Ascending aorta (tissue), 2 donors: ENCODE measurements around the gene ETFRF1. TPM values are rescaled to one million over a fixed set of nuclear protein-coding genes. Genes with fewer than 3 reads are reported as not detected.

Experiments used
- DNase-seq, 2 donors: peaks; one replicate each; pipeline ENCODE4 v3.0.0-alpha.2; 2019; ENCODE audit warnings: low spot score in 2 of 2
- H3K27ac ChIP-seq, 2 donors: fragments of 200-600 bp; sonication (generic); one replicate each; pipeline ENCODE4 v1.5.1; 2016 to 2017; ENCODE audit warnings: mild to moderate bottlenecking in 1 of 2
- H3K27me3 ChIP-seq: fragments of 200-600 bp; sonication (generic); one replicate; pipeline ENCODE4 v1.5.1; 2017
- H3K36me3 ChIP-seq, 2 donors: fragments of 200-600 bp; sonication (generic); one replicate each; pipeline ENCODE4 v1.5.1; 2016
- H3K4me1 ChIP-seq, 2 donors: fragments of 200-600 bp; sonication (generic); one replicate each; pipeline ENCODE4 v1.5.1; 2016 to 2017; ENCODE audit warnings: mild to moderate bottlenecking in 1 of 2
- H3K4me3 ChIP-seq, 2 donors: fragments of 200-600 bp; sonication (generic); one replicate each; pipeline ENCODE4 v1.5.1; 2016 to 2017; ENCODE audit warnings: mild to moderate bottlenecking in 1 of 2
- H3K9me3 ChIP-seq, 2 donors: fragments of 200-600 bp; sonication (generic); one replicate each; pipeline ENCODE4 v1.5.1; 2016
- intact Hi-C: fragments of 100-400 bp; cut with DNase I; formaldehyde crosslinking; loops from one replicate; pipeline ENCODE4 v1.15.1; 2023
- total RNA-seq: library from RNA; depleted of rRNA; stranded (reverse); fragments of >200 nt; gene quantifications from one replicate; pipeline ENCODE4 v1.1.0, GENCODE V29; 2016
- TF ChIP-seq, protein P1 (sequence below), 3 experiments: fragments of 200-600 bp in 2 of 3; fragments of 450-650 bp in 1 of 3; sonication (generic) in 2 of 3; IDR thresholded peaks; one replicate each; pipeline ENCODE4 v1.5.1; 2016 to 2019; ENCODE audit warnings: antibody characterized with exemption in 3 of 3, mild to moderate bottlenecking in 1 of 3, moderate library complexity in 1 of 3

The ETFRF1 gene
- total RNA-seq, 1 donor from 2014 or later = 0.85 TPM

GRCh38 chr12:25253371-25254068 is 58.5 kb downstream of the ETFRF1 start:
- intact Hi-C loops = loop anchor here (5.0 to 10.0 kb wide), 4 partner anchors 701 to 1021 kb away; partner anchors contain the start of genes RASSF8 and SSPN
- TF ChIP-seq, protein P1, sequence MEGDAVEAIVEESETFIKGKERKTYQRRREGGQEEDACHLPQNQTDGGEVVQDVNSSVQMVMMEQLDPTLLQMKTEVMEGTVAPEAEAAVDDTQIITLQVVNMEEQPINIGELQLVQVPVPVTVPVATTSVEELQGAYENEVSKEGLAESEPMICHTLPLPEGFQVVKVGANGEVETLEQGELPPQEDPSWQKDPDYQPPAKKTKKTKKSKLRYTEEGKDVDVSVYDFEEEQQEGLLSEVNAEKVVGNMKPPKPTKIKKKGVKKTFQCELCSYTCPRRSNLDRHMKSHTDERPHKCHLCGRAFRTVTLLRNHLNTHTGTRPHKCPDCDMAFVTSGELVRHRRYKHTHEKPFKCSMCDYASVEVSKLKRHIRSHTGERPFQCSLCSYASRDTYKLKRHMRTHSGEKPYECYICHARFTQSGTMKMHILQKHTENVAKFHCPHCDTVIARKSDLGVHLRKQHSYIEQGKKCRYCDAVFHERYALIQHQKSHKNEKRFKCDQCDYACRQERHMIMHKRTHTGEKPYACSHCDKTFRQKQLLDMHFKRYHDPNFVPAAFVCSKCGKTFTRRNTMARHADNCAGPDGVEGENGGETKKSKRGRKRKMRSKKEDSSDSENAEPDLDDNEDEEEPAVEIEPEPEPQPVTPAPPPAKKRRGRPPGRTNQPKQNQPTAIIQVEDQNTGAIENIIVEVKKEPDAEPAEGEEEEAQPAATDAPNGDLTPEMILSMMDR (IDR thresholded peaks at IDR 0.05) = no peak
- Histone ChIP-seq H3K27me3 (no peaks in the 10 kb centered on the region), H3K36me3 (no peaks in the 10 kb centered on the region), H3K4me1 (peaks cover 2 to 4% of the 10 kb centered on the region in 2 donors), H3K4me3 (no peak overlapping the region), H3K27ac (no peak overlapping the region), H3K9me3 (no peaks in the 10 kb centered on the region)
- no peak for DNase-seq

DNA sequence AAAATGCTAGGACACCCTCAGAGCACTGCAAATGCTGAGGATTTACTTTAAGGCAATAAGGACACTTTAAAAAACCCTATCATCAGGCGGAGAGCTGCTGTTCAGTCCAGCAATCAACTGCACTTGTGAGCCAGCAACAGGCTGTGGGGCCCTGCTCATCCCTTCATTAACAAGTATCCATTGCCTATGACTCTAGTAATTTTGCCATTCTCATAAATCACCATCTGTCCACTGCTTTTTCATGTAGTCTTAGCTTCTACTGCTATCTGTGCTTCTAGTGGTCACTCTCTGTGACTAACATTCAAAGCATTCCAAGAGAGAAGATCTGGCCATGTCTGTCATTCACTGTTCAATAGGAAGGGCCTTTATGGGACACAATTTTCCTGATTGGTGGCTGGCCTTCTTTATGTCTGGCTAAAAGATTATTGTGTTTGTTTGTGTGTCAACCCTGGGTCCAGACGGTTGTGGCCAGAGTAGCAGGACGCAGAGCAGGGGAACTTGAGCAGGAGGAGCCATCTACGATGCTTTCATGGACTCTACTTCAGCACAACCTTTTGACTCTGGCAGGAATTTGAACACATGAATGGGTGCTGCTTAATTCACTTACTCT is 59.3 kb downstream of the ETFRF1 start:
- no peak for DNase-seq
- H3K27me3 ChIP-seq = no peaks in the 10 kb centered on the region
- H3K4me3 ChIP-seq = no peak overlapping the region
- H3K27ac ChIP-seq = no peak overlapping the region
- no peaks in the 10 kb centered on the region for H3K9me3 ChIP-seq
- no peaks in the 10 kb centered on the region for H3K36me3 ChIP-seq
- no peaks in the 10 kb centered on the region for H3K4me1 ChIP-seq
- TF ChIP-seq, protein P1 (IDR thresholded peaks at IDR 0.05) = no peak
- intact Hi-C loops = loop anchor here (5.0 to 10.0 kb wide), 4 partner anchors 700 to 1020 kb away; partner anchors contain the start of genes RASSF8 and SSPN

Other genes with a start within 250 kb of the ETFRF1 start
- gene BCAT1, start 246.1 kb upstream of the ETFRF1 start, total RNA-seq = 16.5 TPM
- gene DNAI7, start 77 bp upstream of the ETFRF1 start, total RNA-seq = not detected
- gene KRAS, start 55.7 kb downstream of the ETFRF1 start, total RNA-seq = 9.8 TPM